D721Med (cell line): ENCODE results near the gene ADAM8.

Experiments used
- DNase-seq: peaks from one replicate; pipeline ENCODE4 v3.0.0; 2011; ENCODE audit warnings: low spot score; ENCODE audit not compliant: insufficient read length
- FAIRE-seq: peaks from 2 replicates; lab custom pipeline; 2011; peaks lifted over from hg19 to GRCh38; lab: Jason Lieb, UNC
- TF ChIP-seq, protein P1 (sequence below): IDR thresholded peaks from 2 replicates; pipeline ENCODE4 v1.5.1; 2012; ENCODE audit warnings: mild to moderate bottlenecking, control low read depth; ENCODE audit not compliant: insufficient read depth; ENCODE audit errors: missing control alignments

The ADAM8 gene

GRCh38 chr10:133308421-133309099 lies 31.9 kb upstream of the ADAM8 start, which contains the start of the genes TUBGCP2 and ZNF511:
TUBGCP2 (minus strand) TSS chr10:133308872; CDS start chr10:133302941, 5,931 bp downstream.
ZNF511 (plus strand) TSS chr10:133308914; CDS start chr10:133308944, 30 bp downstream.
- FAIRE-seq (no peak), DNase-seq (no peak)
- TF ChIP-seq, protein P1, sequence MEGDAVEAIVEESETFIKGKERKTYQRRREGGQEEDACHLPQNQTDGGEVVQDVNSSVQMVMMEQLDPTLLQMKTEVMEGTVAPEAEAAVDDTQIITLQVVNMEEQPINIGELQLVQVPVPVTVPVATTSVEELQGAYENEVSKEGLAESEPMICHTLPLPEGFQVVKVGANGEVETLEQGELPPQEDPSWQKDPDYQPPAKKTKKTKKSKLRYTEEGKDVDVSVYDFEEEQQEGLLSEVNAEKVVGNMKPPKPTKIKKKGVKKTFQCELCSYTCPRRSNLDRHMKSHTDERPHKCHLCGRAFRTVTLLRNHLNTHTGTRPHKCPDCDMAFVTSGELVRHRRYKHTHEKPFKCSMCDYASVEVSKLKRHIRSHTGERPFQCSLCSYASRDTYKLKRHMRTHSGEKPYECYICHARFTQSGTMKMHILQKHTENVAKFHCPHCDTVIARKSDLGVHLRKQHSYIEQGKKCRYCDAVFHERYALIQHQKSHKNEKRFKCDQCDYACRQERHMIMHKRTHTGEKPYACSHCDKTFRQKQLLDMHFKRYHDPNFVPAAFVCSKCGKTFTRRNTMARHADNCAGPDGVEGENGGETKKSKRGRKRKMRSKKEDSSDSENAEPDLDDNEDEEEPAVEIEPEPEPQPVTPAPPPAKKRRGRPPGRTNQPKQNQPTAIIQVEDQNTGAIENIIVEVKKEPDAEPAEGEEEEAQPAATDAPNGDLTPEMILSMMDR: peak; percentile 7

GRCh38 chr10:133307776-133308420 lies 31.2 kb upstream of the ADAM8 start:
- TF ChIP-seq, protein P1: peak; percentile 70
- FAIRE-seq (no peak), DNase-seq (no peak)

- TF ChIP-seq, protein P1: no peak
- FAIRE-seq (no peak), DNase-seq (no peak)
These were observed 30.3 kb upstream of the ADAM8 start for GRCh38 chr10:133306941-133307379.

DNA sequence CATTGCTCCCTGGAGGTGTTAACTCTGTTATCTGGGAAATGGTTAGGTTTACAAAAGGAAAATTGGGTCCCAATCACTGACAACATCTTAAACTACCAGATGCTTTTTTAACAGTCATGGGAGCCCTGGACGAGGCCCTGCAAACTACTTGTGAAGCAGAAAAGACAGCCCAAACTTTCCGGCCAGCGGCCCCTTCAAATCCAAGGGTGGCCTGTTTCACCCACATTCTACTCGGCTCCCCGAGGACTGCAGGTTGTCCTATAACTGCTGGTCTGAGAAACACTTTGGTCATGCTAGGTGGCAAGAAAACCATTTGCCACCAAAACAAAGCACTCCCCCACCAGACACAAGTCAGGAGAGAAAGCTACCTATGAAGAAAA lies 29.4 kb upstream of the ADAM8 start:
- DNase-seq: no peak
- TF ChIP-seq, protein P1: no peak
- FAIRE-seq: no peak

- TF ChIP-seq, protein P1: no peak
- FAIRE-seq (no peak), DNase-seq (no peak)
These were observed 26.5 kb upstream of the ADAM8 start for GRCh38 chr10:133303206-133303605.

- TF ChIP-seq, protein P1: no peak
- FAIRE-seq (no peak), DNase-seq (no peak)
These were observed 25.6 kb upstream of the ADAM8 start for GRCh38 chr10:133302230-133302629.

DNA sequence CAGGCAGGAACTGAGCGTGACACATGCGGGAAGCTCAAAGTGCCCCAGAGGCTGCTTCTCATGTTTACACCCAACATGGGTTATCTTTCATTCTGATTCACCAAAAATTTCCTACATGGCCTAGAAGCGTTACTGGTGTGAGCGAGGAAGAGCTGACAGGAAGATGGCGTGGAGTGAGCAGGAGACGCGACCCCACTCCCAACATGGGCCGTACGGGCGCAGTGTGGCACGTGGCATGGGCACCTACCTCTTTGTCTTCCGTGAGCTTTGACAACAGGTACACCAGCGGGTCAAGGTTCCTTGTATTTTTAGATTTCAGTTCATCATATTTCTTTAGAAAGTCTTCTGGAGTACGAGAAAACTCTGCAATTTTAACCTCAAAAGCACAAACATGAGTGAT lies 23.1 kb upstream of the ADAM8 start:
- FAIRE-seq (no peak), DNase-seq (no peak)
- TF ChIP-seq, protein P1: no peak
